Thoracic aorta (tissue), 2 donors: ENCODE data around the gene GOLIM4. TPM values are rescaled to one million over a fixed set of nuclear protein-coding genes. Genes with fewer than 3 reads are reported as not detected.

ENCODE experiments used
- ATAC-seq: fragments of 150-250 bp; one replicate; pipeline ENCODE4 v1.8.0; 2017; ENCODE audit warnings: low read depth; ENCODE audit not compliant: insufficient number of reproducible peaks, low FRiP score
- DNase-seq: peaks from one replicate; pipeline ENCODE4 v3.0.0-alpha.2; 2020; ENCODE audit warnings: low spot score
- H3K27ac ChIP-seq, 2 donors: fragments of 200-600 bp; sonication (generic); 1 replicate in 1 of 2; 2 replicates in 1 of 2; pipeline ENCODE4 v1.5.1; 2016; ENCODE audit warnings: mild to moderate bottlenecking in 2 of 2, moderate library complexity in 2 of 2
- H3K27me3 ChIP-seq: fragments of 200-600 bp; sonication (generic); replicated peaks from 2 replicates; pipeline ENCODE4 v1.6.0; 2016; ENCODE audit warnings: mild to moderate bottlenecking; ENCODE audit not compliant: insufficient read depth
- H3K36me3 ChIP-seq: fragments of 200-600 bp; sonication (generic); one replicate; pipeline ENCODE4 v1.5.1; 2016
- H3K4me1 ChIP-seq, 2 donors: fragments of 200-600 bp; sonication (generic); 1 replicate in 1 of 2; 2 replicates in 1 of 2; pipeline versions ENCODE4 v1.5.1 to v1.6.0; 2016; ENCODE audit warnings: low read depth in 2 of 2, mild to moderate bottlenecking in 1 of 2; ENCODE audit not compliant: control insufficient read depth in 1 of 2
- H3K4me3 ChIP-seq: fragments of 200-600 bp; sonication (generic); 2 replicates; pipeline ENCODE4 v1.5.1; 2016; ENCODE audit warnings: mild to moderate bottlenecking
- H3K9me3 ChIP-seq: fragments of 200-600 bp; sonication (generic); 2 replicates; pipeline ENCODE4 v1.5.1; 2016
- total RNA-seq, 2 donors: library from RNA; depleted of rRNA; stranded (reverse); fragments of >200 nt; gene quantifications; one replicate each; pipeline versions ENCODE4 v1.1.0 to v1.2.3, GENCODE V29; 2016
- TF ChIP-seq, protein P1 (sequence below): fragments of 200-600 bp; sonication (generic); IDR thresholded peaks from one replicate; pipeline ENCODE4 v1.5.1; 2019; ENCODE audit warnings: antibody characterized with exemption

Gene GOLIM4
- total RNA-seq, 2 donors from 2014 or later = 43.1 to 49.5 TPM

DNA sequence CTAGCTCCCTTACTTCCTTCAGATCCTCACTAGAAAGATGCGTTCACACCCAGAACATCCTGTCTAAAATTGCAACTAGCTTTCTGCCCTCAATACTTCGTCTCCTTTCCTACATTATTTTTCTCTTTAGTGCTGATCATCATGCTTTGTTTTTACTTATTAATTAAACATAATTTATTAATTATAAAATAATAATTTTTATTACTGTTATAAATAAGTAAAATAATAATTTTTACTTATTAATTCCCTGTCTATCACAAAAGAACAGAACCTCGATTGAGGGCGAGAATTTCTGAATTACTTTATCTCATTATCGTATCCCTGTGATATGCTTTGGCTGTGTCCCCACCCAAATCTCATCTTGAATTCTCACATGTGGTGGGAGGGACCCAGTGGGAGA lies 41.3 kb downstream of the GOLIM4 start:
- H3K4me3 ChIP-seq = no peak overlapping the region
- no peaks in the 10 kb centered on the region for H3K36me3 ChIP-seq
- no peak for DNase-seq
- no peaks in the 10 kb centered on the region for H3K9me3 ChIP-seq
- no peak overlapping the region for H3K27ac ChIP-seq
- H3K4me1 ChIP-seq = peaks cover 20 to 34% of the 10 kb centered on the region in 2 donors
- H3K27me3 ChIP-seq = no peaks in the 10 kb centered on the region
- no peak for ATAC-seq
- TF ChIP-seq, protein P1, sequence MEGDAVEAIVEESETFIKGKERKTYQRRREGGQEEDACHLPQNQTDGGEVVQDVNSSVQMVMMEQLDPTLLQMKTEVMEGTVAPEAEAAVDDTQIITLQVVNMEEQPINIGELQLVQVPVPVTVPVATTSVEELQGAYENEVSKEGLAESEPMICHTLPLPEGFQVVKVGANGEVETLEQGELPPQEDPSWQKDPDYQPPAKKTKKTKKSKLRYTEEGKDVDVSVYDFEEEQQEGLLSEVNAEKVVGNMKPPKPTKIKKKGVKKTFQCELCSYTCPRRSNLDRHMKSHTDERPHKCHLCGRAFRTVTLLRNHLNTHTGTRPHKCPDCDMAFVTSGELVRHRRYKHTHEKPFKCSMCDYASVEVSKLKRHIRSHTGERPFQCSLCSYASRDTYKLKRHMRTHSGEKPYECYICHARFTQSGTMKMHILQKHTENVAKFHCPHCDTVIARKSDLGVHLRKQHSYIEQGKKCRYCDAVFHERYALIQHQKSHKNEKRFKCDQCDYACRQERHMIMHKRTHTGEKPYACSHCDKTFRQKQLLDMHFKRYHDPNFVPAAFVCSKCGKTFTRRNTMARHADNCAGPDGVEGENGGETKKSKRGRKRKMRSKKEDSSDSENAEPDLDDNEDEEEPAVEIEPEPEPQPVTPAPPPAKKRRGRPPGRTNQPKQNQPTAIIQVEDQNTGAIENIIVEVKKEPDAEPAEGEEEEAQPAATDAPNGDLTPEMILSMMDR = no peak

DNA sequence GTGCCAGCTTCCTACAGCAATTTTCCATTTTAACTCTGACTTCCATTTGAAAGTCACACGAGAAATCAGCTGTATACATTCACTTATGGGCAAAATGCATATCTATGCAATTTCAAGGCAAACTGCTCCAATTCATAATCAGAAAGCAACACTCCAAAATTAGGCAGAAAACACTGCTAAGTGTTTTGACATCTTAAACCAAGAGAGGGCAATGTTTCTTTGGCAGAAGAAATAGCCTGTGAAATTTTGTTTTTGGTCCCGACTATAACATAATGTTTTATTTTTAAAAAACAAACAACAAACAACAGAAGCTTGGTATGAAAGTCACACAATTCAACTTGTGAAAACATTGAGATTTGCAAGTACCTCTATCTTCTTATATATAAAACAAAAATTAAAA lies 42.6 kb downstream of the GOLIM4 start:
- H3K4me3 ChIP-seq = no peak overlapping the region
- DNase-seq = no peak
- ATAC-seq = no peak
- no peak overlapping the region for H3K27ac ChIP-seq
- TF ChIP-seq, protein P1 = no peak
- no peaks in the 10 kb centered on the region for H3K36me3 ChIP-seq
- no peaks in the 10 kb centered on the region for H3K27me3 ChIP-seq
- H3K9me3 ChIP-seq = no peaks in the 10 kb centered on the region
- H3K4me1 ChIP-seq = peaks cover 23 to 45% of the 10 kb centered on the region in 2 donors

DNA sequence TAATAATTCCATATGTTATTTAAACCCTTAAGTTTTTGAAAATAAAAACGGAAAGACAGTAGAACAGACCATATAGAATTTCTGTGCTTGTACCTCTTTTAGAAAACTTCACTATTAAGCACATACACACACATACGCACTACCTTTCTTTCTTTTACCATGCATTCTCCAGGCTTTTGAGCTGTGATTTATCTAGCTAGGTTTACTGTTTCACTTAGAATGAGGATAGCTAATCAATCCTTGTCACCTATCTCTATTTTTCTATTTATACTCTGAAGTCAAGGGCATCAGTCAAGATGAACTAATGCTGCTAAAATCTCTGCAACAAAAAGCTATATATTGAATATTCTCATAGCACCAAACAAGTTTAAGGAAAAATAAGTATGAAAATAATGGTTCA lies 43.2 kb downstream of the GOLIM4 start:
- H3K4me1 ChIP-seq = peaks cover 23 to 45% of the 10 kb centered on the region in 2 donors
- H3K4me3 ChIP-seq = no peak overlapping the region
- no peak for ATAC-seq
- H3K27me3 ChIP-seq = no peaks in the 10 kb centered on the region
- no peak overlapping the region for H3K27ac ChIP-seq
- TF ChIP-seq, protein P1 = no peak
- H3K9me3 ChIP-seq = no peaks in the 10 kb centered on the region
- no peak for DNase-seq
- no peaks in the 10 kb centered on the region for H3K36me3 ChIP-seq

DNA sequence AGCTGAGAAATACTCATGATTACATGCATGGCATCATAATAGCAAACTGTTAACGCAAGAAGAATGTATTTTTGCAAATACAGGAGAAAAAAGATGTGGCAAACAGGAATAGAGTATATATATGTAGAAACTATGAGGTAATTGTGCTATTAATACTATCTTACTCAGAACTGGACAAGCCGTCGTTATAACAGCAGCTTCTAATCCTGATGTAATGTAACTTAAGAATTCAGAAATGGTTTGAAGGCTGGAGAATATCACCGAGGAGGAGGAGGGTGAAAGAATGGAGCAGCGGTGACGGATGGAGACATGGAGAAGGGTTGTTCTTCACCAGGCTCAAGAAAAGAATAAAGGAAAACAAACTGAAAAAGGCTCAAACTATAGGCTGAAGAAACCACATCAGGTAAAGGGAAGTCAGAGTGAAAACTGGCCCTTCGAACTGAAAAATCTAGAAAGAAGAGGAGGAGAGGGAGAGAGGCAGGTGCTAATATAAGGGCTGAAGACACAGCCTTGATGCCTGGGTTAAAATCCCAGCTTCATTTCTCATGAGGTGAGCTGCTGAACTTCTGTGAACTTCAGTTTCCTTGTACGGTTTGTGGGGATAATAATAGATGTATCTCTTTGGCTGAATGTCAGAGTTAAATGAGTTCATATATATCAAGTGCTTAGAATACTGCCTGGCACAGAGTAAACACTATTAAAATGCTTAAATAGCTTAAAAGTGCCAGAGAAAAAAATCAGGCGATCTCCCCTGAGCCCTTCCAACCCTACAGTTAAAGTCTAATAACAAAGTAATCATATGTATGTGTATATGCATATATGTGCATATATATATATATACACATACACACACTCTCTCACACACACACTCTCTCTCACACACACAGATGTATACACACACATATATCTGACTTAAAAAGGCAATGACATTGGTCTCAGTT lies 43.9 kb downstream of the GOLIM4 start:
- Histone ChIP-seq H3K4me1 (peaks cover 23 to 45% of the 10 kb centered on the region in 2 donors), H3K27ac (peak overlapping the region; percentile 33 to 65), H3K36me3 (no peaks in the 10 kb centered on the region), H3K4me3 (peak overlapping the region; percentile 54), H3K27me3 (no peaks in the 10 kb centered on the region), H3K9me3 (no peaks in the 10 kb centered on the region)
- TF ChIP-seq, protein P1 = no peak
- DNase-seq = no peak
- ATAC-seq = peak; percentile 76

DNA sequence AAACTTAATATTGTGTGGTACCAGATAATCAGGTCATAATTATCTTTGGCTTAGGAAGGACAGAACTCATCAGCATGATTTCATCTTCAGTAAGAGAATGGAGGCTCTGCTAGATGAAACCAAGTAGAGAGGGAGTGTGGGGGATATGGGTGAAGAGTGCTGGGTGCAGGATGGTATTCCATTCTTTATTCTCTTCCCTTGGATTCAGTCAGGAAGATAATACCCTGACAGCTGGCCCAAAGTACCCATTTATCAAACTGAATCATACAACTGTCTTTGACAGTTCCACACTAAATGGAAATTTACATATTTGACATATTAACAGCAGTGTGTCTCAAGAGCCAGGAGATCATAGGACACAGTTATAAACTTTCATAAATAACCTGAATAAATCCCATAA lies 44.7 kb downstream of the GOLIM4 start:
- Histone ChIP-seq H3K27ac (peak overlapping the region in 1 of 2 donors; percentile 65), H3K4me3 (peak overlapping the region; percentile 54)

More for the DNA sequence above, 44.7 kb downstream of the GOLIM4 start:
- ATAC-seq (no peak), DNase-seq (no peak)
- no peaks in the 10 kb centered on the region for H3K36me3 ChIP-seq
- TF ChIP-seq, protein P1 = no peak
- H3K9me3 ChIP-seq = no peaks in the 10 kb centered on the region
- no peaks in the 10 kb centered on the region for H3K27me3 ChIP-seq
- H3K4me1 ChIP-seq = peaks cover 23 to 45% of the 10 kb centered on the region in 2 donors
